ENCODE measurements around the gene CREB1.
"Not testable (repeated sequence)": the region's sequence is repeated elsewhere in the genome, so short reads cannot be mapped to it uniquely, and the experiment has no call there.

Gene CREB1

DNA sequence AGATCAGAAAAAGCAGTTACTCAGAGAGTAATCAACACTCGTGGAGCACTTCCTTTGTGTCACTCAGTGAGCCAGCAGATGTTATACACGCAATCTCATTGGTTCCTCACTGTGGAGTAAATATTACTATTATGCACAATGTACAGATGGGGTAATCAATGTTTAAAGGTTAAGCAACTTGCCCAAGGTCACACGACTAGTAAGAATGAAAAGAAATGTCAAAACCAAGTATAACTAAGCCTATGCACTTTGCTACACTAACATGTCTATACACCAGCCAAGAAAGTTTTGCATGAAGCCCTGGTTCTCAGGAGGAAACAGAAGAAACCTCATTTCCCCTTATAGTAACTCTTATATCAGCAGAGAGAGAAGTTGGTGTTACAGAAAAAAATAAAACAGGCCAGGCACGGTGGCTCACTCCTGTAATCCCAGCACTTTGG is 90.0 kb downstream of the CREB1 start:
- DNase-seq, result no peak

GRCh38 chr2:207621501-207622039 is 91.8 kb downstream of the CREB1 start:
- no peak for DNase-seq

GRCh38 chr2:207624185-207625013 is 94.6 kb downstream of the CREB1 start:
- peak; percentile 61 for DNase-seq

- DNase-seq, result peak; percentile 97
Measured at GRCh38 chr2:207625014-207625907, 95.5 kb downstream of the CREB1 start, which contains the start of gene METTL21A. TSS of gene METTL21A (minus strand) at chr2:207625394. CDS start at chr2:207624375, 1,019 bp downstream.

- no peak for DNase-seq
Measured at GRCh38 chr2:207629553-207629952, 99.8 kb downstream of the CREB1 start.

DNA sequence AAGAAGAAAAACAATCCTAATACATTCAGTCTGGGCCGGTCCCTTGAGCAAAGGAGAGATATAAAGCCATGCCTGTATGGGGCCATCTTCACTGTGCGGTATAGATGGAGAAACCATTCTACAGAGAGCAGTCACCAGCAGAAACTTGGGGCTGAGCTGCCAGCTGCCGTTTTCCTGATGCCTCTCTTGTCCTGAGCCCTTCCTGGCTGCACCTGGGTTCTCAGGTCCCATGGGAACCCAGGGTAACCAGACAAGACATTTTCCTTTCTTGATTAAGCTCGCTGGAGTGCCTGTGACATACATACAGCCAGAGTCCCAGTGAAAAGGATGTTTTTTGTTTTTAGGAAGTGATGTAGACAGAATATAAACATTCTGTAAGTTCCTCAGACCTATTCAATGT is 100.7 kb downstream of the CREB1 start:
- DNase-seq, result no peak

GRCh38 chr2:207632575-207633493 is 103.1 kb downstream of the CREB1 start:
- no peak for DNase-seq

GRCh38 chr2:207633686-207634085 is 103.9 kb downstream of the CREB1 start:
- DNase-seq, result no peak

GRCh38 chr2:207635468-207636200 is 105.9 kb downstream of the CREB1 start:
- no peak for DNase-seq

DNA sequence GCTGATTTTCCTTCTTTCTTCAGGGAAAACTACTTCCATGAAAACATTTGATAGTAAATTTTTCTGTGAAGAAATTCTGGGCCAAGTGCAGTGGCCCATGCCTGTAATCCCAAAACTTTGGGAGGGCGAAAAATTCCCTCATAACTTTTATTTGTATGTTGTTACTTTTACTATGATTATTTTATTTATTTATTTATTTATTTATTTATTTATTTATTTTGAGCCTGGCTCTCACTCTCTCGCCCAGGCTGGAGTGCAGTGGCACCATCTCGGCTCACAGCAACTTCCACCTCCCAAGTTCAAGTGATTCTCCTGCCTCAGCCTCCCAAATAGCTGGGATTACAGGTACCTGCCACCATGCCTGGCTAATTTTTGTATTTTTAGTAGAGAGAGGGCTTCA is 109.5 kb downstream of the CREB1 start:
- DNase-seq, result not testable (repeated sequence)

DNA sequence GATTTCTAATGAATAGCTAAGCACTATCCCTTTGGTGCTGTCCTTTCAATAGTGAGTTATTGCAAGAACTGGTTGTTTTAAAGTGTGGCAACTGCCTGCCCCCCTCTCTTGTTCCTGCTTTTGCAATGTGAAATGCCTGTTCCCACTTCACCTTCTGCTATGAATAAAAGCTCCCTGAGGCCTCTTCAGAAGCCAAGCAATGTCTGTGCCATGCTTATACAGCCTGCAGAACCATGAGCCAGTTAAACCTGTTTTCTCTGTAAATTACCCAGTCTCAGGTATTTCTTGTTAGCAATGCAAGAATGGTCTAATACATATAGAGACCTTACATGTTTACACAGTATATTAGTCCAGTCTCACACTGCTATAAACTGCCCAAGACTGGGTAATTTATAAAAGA is 110.4 kb downstream of the CREB1 start:
- DNase-seq, result no peak

DNA sequence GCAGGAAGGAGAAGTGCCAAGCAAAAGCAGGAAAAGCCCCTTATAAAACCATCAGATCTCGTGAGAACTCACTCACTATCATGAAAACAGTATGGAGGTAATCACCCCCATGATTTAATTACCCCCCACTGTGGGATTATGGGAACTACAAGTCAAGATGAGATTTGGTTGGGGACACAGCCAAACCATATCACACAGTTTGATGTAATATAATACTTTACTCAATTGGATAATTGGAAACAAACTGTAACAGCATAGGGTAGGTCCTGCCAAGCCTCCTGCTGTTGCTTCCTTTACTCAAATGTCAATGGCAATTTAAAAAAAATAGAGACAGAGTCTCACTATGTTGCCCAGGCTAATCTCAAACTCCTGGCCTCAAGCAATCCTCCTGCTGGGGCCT is 110.9 kb downstream of the CREB1 start:
- no peak for DNase-seq

DNA sequence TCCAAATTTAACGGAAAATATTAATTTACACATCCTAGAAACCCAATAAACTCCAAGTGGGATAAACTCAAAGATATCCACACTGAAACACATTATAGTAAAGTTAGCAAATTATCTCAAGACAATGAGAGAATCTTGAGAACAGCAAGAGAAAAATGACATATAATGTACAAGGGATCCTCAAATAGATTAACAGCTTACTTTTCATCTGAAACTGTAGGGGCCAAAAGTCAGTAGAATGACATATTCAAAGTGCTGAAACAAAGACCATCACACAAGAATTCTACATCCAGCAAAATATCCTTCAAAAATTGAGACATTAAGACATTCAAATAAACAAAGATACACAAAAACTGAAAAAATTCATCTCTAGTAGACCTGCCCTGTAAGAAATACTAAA is 114.1 kb downstream of the CREB1 start:
- no peak for DNase-seq

DNA sequence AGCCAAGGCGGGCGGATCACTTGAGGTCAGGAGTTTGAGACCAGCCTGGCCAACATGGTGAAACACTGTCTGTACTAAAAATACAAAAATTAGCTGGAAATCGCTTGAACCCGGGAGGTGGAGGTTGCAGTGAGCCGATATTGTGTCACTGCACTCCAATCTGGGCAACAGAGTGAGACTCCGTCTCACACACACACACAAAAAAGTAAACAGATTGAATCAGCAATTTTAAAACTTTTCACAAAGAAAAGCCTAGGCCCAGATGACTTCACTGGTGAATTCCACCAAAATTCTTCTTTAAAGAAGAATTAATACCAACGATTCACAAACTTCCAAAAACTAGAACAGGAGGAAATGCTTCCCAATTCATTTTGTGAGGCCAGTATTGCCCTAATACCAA is 116.8 kb downstream of the CREB1 start:
- not testable (repeated sequence) for DNase-seq
